GM10847 (cell line): ENCODE measurements around the gene PHF5A.

ENCODE experiments used
- POLR2A ChIP-seq: IDR thresholded peaks from 2 replicates; pipeline ENCODE4 v1.6.1; 2011; ENCODE audit not compliant: insufficient read length; ENCODE audit errors: extremely low read depth

Gene PHF5A

GRCh38 chr22:41468381-41469217, at the start of gene PHF5A, which contains the start of gene ACO2:
PHF5A (minus strand) TSS chr22:41468692; CDS start chr22:41468653, 39 bp downstream.
ACO2 (plus strand) TSS chr22:41469117; CDS start chr22:41469147, 30 bp downstream.
- peak; percentile 54 for TF ChIP-seq POLR2A

GRCh38 chr22:41518048-41518347, 49.5 kb upstream of the PHF5A start:
- no peak for TF ChIP-seq POLR2A

GRCh38 chr22:41517172-41518047, 48.9 kb upstream of the PHF5A start:
- no peak for TF ChIP-seq POLR2A

- no peak for TF ChIP-seq POLR2A
These were observed 48.0 kb upstream of the PHF5A start for GRCh38 chr22:41516462-41516861.

GRCh38 chr22:41513391-41513790, 44.9 kb upstream of the PHF5A start:
- no peak for TF ChIP-seq POLR2A

GRCh38 chr22:41512421-41513194, 44.1 kb upstream of the PHF5A start:
- TF ChIP-seq POLR2A: no peak

- TF ChIP-seq POLR2A: no peak
These were observed 43.1 kb upstream of the PHF5A start for GRCh38 chr22:41511521-41511968.

GRCh38 chr22:41508770-41509170, 40.3 kb upstream of the PHF5A start:
- TF ChIP-seq POLR2A: no peak

- TF ChIP-seq POLR2A: no peak
These were observed 39.0 kb upstream of the PHF5A start for GRCh38 chr22:41507330-41508063.

GRCh38 chr22:41505511-41506220, 37.2 kb upstream of the PHF5A start:
- no peak for TF ChIP-seq POLR2A

GRCh38 chr22:41504816-41505215, 36.3 kb upstream of the PHF5A start:
- no peak for TF ChIP-seq POLR2A

GRCh38 chr22:41504397-41504796, 35.9 kb upstream of the PHF5A start:
- no peak for TF ChIP-seq POLR2A

- TF ChIP-seq POLR2A: no peak
These were observed 32.7 kb upstream of the PHF5A start for GRCh38 chr22:41501209-41501608.

- TF ChIP-seq POLR2A: no peak
These were observed 31.8 kb upstream of the PHF5A start for GRCh38 chr22:41500303-41500702.
